Caco-2 (cell line): ENCODE data around the gene COG7. TPM values are rescaled to one million over a fixed set of nuclear protein-coding genes. Genes with fewer than 3 reads are reported as not detected.
"Not testable (repeated sequence)": the region's sequence is repeated elsewhere in the genome, so short reads cannot be mapped to it uniquely, and the experiment has no call there.

Source experiments
- BruUV-seq: library from RNA; stranded (reverse); fragments of 400-500 nt; replicated peaks from 2 replicates; lab custom pipeline; 2021; lab: Mats Ljungman, UMichigan
- CTCF ChIA-PET: fragments of 300-600 bp; sonication (Branson Sonifier 250); formaldehyde crosslinking; loops from one replicate; lab custom pipeline; 2022; ENCODE audit warnings: antibody characterized with exemption; lab: Charles Lee
- POLR2A ChIA-PET: fragments of 300-600 bp; sonication (Branson Sonifier 250); formaldehyde crosslinking; loops from one replicate; lab custom pipeline; 2022; ENCODE audit warnings: antibody characterized with exemption; lab: Charles Lee
- DNase-seq, 2 experiments: peaks; one replicate each; pipeline versions ENCODE4 v3.0.0 to v3.0.0-alpha.2; 2020 to 2022
- H3K27me3 ChIP-seq: replicated peaks from 2 replicates; pipeline ENCODE4 v1.6.0; 2011; ENCODE audit warnings: low read length; ENCODE audit not compliant: control insufficient read depth, insufficient read depth
- H3K36me3 ChIP-seq: 2 replicates; pipeline ENCODE4 v1.5.1; 2011; ENCODE audit warnings: low read length; ENCODE audit not compliant: control insufficient read depth, insufficient read depth
- H3K4me1 ChIP-seq: fragments of 250-450 bp; sonication (Bioruptor Pico); 2 replicates; pipeline ENCODE4 v1.5.1; 2020; ENCODE audit warnings: mild to moderate bottlenecking
- H3K4me3 ChIP-seq: 2 replicates; pipeline ENCODE4 v1.5.1; 2011; ENCODE audit warnings: low read depth, mild to moderate bottlenecking, control low read depth, low read length
- H3K9me3 ChIP-seq: fragments of 250-450 bp; sonication (Bioruptor Pico); 2 replicates; pipeline ENCODE4 v1.5.1; 2020; ENCODE audit warnings: mild to moderate bottlenecking, moderate library complexity
- H3K27ac Mint-ChIP-seq: one replicate; pipeline ENCODE4 v1.8.0; 2022; ENCODE audit warnings: mixed read lengths; ENCODE audit not compliant: unreplicated experiment
- H3K27me3 Mint-ChIP-seq: one replicate; pipeline ENCODE4 v1.8.0; 2022; ENCODE audit warnings: mixed read lengths; ENCODE audit not compliant: insufficient read depth, unreplicated experiment
- H3K36me3 Mint-ChIP-seq: one replicate; pipeline ENCODE4 v1.8.0; 2022; ENCODE audit warnings: mild to moderate bottlenecking, mixed read lengths; ENCODE audit not compliant: insufficient read depth, unreplicated experiment
- H3K4me1 Mint-ChIP-seq: one replicate; pipeline ENCODE4 v1.8.0; 2022; ENCODE audit warnings: low read depth, mixed read lengths; ENCODE audit not compliant: unreplicated experiment
- H3K4me3 Mint-ChIP-seq: one replicate; pipeline ENCODE4 v1.8.0; 2022; ENCODE audit warnings: mild to moderate bottlenecking, moderate library complexity, mixed read lengths; ENCODE audit not compliant: unreplicated experiment
- H3K9me3 Mint-ChIP-seq: one replicate; pipeline ENCODE4 v1.8.0; 2022; ENCODE audit warnings: mixed read lengths; ENCODE audit not compliant: unreplicated experiment
- intact Hi-C: fragments of 100-400 bp; cut with micrococcal nuclease; formaldehyde crosslinking; loops from one replicate; pipeline ENCODE4 v1.10.0; 2022; ENCODE audit not compliant: unreplicated experiment
- total RNA-seq: library from RNA; stranded (reverse); gene quantifications from 2 replicates; pipeline ENCODE4 v1.2.3, GENCODE V29; 2022
- TF ChIP-seq, protein P1 (sequence below), 2 experiments: fragments of 200-600 bp in 1 of 2; IDR thresholded peaks; 1 replicate in 1 of 2; 2 replicates in 1 of 2; pipeline versions ENCODE4 v1.5.1 to v1.8.0; 2011 to 2022; ENCODE audit warnings: antibody characterized with exemption in 1 of 2, control low read depth in 1 of 2, inconsistent platforms in 1 of 2, low read depth in 1 of 2, low read length in 1 of 2, mild to moderate bottlenecking in 1 of 2, moderate library complexity in 1 of 2; ENCODE audit not compliant: insufficient read depth in 1 of 2, severe bottlenecking in 1 of 2, unreplicated experiment in 1 of 2

The COG7 gene
- total RNA-seq, 1 experiment from 2014 or later, result 12.4 TPM

DNA sequence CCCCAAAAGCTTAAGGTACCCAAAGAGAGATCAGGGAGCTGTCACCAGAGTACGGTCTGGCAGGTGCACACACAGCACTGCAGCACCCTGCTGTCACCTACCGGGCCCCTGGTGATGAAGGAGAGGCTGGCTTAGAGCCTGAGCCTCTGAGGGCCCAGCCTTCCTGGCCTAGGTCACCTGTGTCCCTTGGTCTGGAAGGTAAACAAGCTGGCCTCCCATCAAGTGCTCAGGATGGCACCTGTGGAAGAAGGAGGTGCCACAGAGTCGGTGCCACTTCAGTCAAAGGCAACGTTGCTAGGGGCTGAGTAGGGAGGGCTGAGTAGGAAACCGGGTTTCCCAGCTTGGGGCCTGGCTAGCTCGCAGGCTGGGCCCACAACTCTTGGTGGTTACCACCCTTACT is 70.7 kb downstream of the COG7 start:
- POLR2A ChIA-PET, result no interaction called here
- H3K4me1 ChIP-seq, result no peaks in the 10 kb centered on the region
- TF ChIP-seq, protein P1, sequence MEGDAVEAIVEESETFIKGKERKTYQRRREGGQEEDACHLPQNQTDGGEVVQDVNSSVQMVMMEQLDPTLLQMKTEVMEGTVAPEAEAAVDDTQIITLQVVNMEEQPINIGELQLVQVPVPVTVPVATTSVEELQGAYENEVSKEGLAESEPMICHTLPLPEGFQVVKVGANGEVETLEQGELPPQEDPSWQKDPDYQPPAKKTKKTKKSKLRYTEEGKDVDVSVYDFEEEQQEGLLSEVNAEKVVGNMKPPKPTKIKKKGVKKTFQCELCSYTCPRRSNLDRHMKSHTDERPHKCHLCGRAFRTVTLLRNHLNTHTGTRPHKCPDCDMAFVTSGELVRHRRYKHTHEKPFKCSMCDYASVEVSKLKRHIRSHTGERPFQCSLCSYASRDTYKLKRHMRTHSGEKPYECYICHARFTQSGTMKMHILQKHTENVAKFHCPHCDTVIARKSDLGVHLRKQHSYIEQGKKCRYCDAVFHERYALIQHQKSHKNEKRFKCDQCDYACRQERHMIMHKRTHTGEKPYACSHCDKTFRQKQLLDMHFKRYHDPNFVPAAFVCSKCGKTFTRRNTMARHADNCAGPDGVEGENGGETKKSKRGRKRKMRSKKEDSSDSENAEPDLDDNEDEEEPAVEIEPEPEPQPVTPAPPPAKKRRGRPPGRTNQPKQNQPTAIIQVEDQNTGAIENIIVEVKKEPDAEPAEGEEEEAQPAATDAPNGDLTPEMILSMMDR (IDR thresholded peaks at IDR 0.05; ENCODE audit: insufficient read depth in 1 of 2, low read depth in 1 of 2, low read length in 1 of 2, severe bottlenecking in 1 of 2, unreplicated experiment in 1 of 2), result no peak
- DNase-seq, result no peak
- Mint-ChIP-seq H3K4me1 (no peaks in the 10 kb centered on the region), H3K36me3 (no peaks in the 10 kb centered on the region), H3K27me3 (peaks cover 15% of the 10 kb centered on the region), H3K27ac (no peak overlapping the region), H3K9me3 (no peaks in the 10 kb centered on the region), H3K4me3 (no peak overlapping the region)
- no TSS peak for BruUV-seq
- H3K27me3 ChIP-seq, result no peaks in the 10 kb centered on the region
- CTCF ChIA-PET, result no interaction called here
- H3K4me3 ChIP-seq, result no peak overlapping the region
- no peaks in the 10 kb centered on the region for H3K9me3 ChIP-seq
- no peaks in the 10 kb centered on the region for H3K36me3 ChIP-seq
- intact Hi-C loops, result no loop called here

DNA sequence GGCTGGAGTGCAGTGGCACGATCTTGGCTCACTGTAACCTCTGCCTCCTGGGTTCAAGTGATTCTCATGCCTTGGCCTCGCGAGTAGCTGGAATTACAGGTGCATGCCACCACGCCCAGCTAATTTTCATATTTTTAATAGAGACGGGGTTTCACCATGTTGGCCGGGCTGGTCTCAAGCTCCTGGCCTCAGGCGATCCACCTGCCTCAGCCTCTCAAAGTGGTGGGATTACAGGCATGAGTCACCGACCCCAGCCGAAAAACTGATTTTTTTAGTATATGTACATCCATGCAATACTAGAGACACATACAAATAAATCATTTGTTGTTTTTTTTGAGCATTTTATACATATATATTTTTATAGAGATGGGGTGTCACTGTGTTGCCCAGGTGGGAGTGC is 71.3 kb downstream of the COG7 start:
- H3K4me1 Mint-ChIP-seq, CTCF ChIA-PET, H3K4me3 ChIP-seq, H3K4me3 Mint-ChIP-seq, H3K27ac Mint-ChIP-seq, H3K9me3 Mint-ChIP-seq, H3K27me3 ChIP-seq, DNase-seq, H3K36me3 Mint-ChIP-seq, BruUV-seq, H3K9me3 ChIP-seq, H3K36me3 ChIP-seq, intact Hi-C loops, H3K4me1 ChIP-seq, POLR2A ChIA-PET: not testable (repeated sequence)
- peaks cover 15% of the 10 kb centered on the region for H3K27me3 Mint-ChIP-seq

DNA sequence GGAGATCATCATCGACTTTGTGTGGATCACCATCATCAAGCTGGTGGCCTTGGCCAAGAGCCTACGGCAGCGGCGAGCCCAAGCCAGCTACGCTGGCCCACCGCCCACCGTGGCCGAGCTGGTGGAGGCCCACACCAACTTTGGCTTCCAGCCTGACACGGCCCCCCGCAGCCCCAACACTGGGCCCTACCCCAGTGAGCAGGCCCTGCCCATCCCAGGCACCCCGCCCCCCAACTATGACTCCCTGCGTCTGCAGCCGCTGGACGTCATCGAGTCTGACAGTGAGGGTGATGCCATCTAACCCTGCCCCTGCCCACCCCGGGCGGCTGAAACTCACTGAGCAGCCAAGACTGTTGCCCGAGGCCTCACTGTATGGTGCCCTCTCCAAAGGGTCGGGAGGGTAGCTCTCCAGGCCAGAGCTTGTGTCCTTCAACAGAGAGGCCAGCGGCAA is 72.5 kb downstream of the COG7 start:
- no peaks in the 10 kb centered on the region for H3K9me3 Mint-ChIP-seq
- no TSS peak for BruUV-seq
- ChIA-PET CTCF (no interaction called here), POLR2A (no interaction called here)
- no peaks in the 10 kb centered on the region for H3K4me1 ChIP-seq
- H3K4me1 Mint-ChIP-seq, result no peaks in the 10 kb centered on the region
- no peaks in the 10 kb centered on the region for H3K36me3 Mint-ChIP-seq
- DNase-seq, result no peak
- H3K4me3 ChIP-seq, result no peak overlapping the region
- H3K27me3 Mint-ChIP-seq, result peaks cover 15% of the 10 kb centered on the region
- no peak overlapping the region for H3K27ac Mint-ChIP-seq
- H3K4me3 Mint-ChIP-seq, result no peak overlapping the region
- intact Hi-C loops, result no loop called here
- TF ChIP-seq, protein P1 (IDR thresholded peaks at IDR 0.05; ENCODE audit: insufficient read depth in 1 of 2, low read depth in 1 of 2, low read length in 1 of 2, severe bottlenecking in 1 of 2, unreplicated experiment in 1 of 2), result no peak
- H3K36me3 ChIP-seq, result no peaks in the 10 kb centered on the region
- H3K27me3 ChIP-seq, result no peaks in the 10 kb centered on the region
- H3K9me3 ChIP-seq, result no peaks in the 10 kb centered on the region

DNA sequence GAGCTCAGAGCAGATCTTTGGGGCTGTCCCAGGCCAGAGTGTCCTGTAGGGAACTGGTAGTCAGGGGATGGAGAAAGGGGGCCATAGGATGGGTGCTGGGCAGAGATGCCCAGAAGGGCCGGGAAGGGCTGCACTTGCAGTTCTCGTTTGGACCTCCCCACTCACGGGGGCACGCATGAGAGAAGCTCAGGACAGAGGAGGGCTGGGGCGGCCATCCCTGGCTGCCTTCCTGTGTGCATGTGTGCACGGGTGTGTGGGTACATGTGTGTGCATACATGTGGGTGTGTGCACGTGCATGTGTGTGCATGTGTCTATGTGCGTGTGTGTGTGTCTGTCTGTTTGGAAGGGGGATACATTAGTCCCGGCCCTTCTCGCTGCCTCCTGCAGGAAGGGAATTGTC is 73.3 kb downstream of the COG7 start:
- H3K9me3 Mint-ChIP-seq, result no peaks in the 10 kb centered on the region
- no peaks in the 10 kb centered on the region for H3K9me3 ChIP-seq
- TF ChIP-seq, protein P1 (IDR thresholded peaks at IDR 0.05; ENCODE audit: insufficient read depth in 1 of 2, low read depth in 1 of 2, low read length in 1 of 2, severe bottlenecking in 1 of 2, unreplicated experiment in 1 of 2), result no peak

More for the DNA sequence above, 73.3 kb downstream of the COG7 start:
- BruUV-seq, result no TSS peak
- intact Hi-C loops, result no loop called here
- Histone ChIP-seq H3K27me3 (no peaks in the 10 kb centered on the region), H3K4me1 (no peaks in the 10 kb centered on the region), H3K36me3 (no peaks in the 10 kb centered on the region), H3K4me3 (no peak overlapping the region)
- no peak overlapping the region for H3K4me3 Mint-ChIP-seq
- ChIA-PET CTCF (interaction anchor here (0.6 kb wide), 1 partner anchor 52 kb away, joined by 6 read pairs; no protein-coding TSS in a partner anchor), POLR2A (no interaction called here)
- no peak overlapping the region for H3K27ac Mint-ChIP-seq
- H3K27me3 Mint-ChIP-seq, result peaks cover 15% of the 10 kb centered on the region
- DNase-seq, result no peak
- no peaks in the 10 kb centered on the region for H3K4me1 Mint-ChIP-seq
- H3K36me3 Mint-ChIP-seq, result no peaks in the 10 kb centered on the region
